Central memory CD8-positive, alpha-beta T cell (primary cell): ENCODE measurements around the gene ECT2L.

Source experiments
- ATAC-seq: fragments of 150-1000 bp; cut with Tn5 transposase; replicated peaks from 2 replicates; pipeline ENCODE4 v1.10.0; 2022; ENCODE audit warnings: mild to moderate bottlenecking, moderate FRiP score, moderate number of reproducible peaks; ENCODE audit not compliant: poor library complexity, severe bottlenecking; ENCODE audit errors: extremely low read depth
- DNase-seq, 2 donors: peaks; one replicate each; pipeline ENCODE4 v3.0.0; 2021; ENCODE audit warnings: low spot score in 2 of 2
- H3K27ac Mint-ChIP-seq: one replicate; pipeline ENCODE4 v1.8.0; 2022; ENCODE audit warnings: low read depth, mild to moderate bottlenecking, moderate library complexity, mixed read lengths
- H3K27me3 Mint-ChIP-seq: one replicate; pipeline ENCODE4 v1.8.0; 2022; ENCODE audit warnings: mixed read lengths
- H3K36me3 Mint-ChIP-seq: one replicate; pipeline ENCODE4 v1.8.0; 2022; ENCODE audit warnings: mild to moderate bottlenecking, moderate library complexity, mixed read lengths; ENCODE audit not compliant: insufficient read depth
- H3K4me1 Mint-ChIP-seq: one replicate; pipeline ENCODE4 v1.8.0; 2022; ENCODE audit warnings: mixed read lengths
- H3K4me3 Mint-ChIP-seq: one replicate; pipeline ENCODE4 v1.8.0; 2022; ENCODE audit warnings: mild to moderate bottlenecking, moderate library complexity, mixed read lengths
- H3K9me3 Mint-ChIP-seq: one replicate; pipeline ENCODE4 v1.8.0; 2022; ENCODE audit warnings: mixed read lengths

The ECT2L gene

GRCh38 chr6:138814179-138814834, 18.4 kb downstream of the ECT2L start:
- ATAC-seq (no peak), DNase-seq (no peak)
- Mint-ChIP-seq H3K36me3 (no peaks in the 10 kb centered on the region), H3K9me3 (no peaks in the 10 kb centered on the region), H3K27ac (no peak overlapping the region), H3K27me3 (no peaks in the 10 kb centered on the region), H3K4me1 (no peaks in the 10 kb centered on the region), H3K4me3 (no peak overlapping the region)

- DNase-seq (no peak), ATAC-seq (no peak)
- Mint-ChIP-seq H3K27me3 (no peaks in the 10 kb centered on the region), H3K4me3 (no peak overlapping the region), H3K27ac (no peak overlapping the region), H3K9me3 (no peaks in the 10 kb centered on the region), H3K36me3 (no peaks in the 10 kb centered on the region), H3K4me1 (no peaks in the 10 kb centered on the region)
These were observed 19.3 kb downstream of the ECT2L start for GRCh38 chr6:138815221-138815620.

DNA sequence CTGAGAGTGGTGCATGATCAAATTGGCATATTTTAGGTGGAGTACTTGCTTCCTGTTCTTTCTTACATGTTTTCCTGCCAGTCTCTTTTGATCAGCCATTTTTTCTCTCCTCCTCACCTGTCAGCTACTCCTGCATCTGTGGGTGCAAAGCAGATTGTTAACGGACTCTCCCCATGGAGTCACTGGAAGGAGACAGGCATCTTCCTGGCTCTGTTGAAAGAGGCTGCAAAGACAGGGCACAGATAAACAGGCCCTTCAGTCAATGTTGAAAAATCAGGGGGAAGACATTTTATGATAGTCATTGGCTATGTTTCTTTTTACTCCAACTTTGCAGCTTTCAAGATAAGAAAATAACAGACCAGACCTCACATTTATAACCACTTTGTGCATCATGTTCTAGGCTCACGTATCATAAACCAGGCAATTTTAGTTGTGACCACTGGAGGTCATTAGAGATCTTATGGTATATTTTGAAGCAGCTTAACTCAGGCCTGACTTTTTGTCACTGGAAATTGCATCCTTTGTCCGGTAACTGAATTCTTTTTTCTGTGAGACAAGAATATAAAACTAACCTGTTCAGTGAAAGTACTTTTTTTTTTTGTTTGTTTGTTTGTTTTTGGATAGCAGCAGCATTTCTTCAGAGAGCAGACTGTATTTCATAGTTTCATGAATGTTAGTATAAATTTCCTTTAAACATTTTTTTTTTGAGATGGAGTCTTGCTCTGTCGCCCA, 20.1 kb downstream of the ECT2L start:
- Mint-ChIP-seq H3K4me1 (no peaks in the 10 kb centered on the region), H3K9me3 (no peaks in the 10 kb centered on the region), H3K4me3 (no peak overlapping the region), H3K27ac (no peak overlapping the region), H3K27me3 (no peaks in the 10 kb centered on the region), H3K36me3 (no peaks in the 10 kb centered on the region)
- ATAC-seq = no peak
- DNase-seq = no peak

DNA sequence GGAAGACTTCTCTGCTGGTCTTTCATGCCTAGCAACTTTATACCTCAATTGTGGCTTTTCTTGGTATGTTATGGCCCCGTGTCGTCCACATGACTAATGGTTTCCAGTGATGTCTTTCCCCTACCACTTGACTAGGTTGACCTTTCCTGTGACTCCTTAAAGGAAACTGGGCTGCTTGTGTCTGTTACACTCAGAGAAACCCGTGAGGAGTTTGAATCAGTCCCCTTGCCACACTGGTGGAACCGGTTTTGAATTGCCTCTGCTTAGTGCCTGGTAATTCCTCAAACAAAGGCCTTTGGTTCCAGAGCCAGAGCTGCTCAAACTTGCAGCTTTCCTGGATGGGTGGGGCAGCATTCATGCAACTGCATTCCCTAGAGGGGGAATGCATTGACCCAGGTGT, 21.9 kb downstream of the ECT2L start:
- Mint-ChIP-seq H3K27ac (no peak overlapping the region), H3K36me3 (no peaks in the 10 kb centered on the region), H3K9me3 (no peaks in the 10 kb centered on the region), H3K4me1 (no peaks in the 10 kb centered on the region), H3K4me3 (no peak overlapping the region), H3K27me3 (no peaks in the 10 kb centered on the region)
- DNase-seq (no peak), ATAC-seq (no peak)

GRCh38 chr6:138818496-138819194, 22.8 kb downstream of the ECT2L start:
- DNase-seq (no peak), ATAC-seq (peak; percentile 19)
- Mint-ChIP-seq H3K27ac (peak overlapping the region; percentile 4), H3K4me3 (no peak overlapping the region), H3K9me3 (no peaks in the 10 kb centered on the region), H3K27me3 (no peaks in the 10 kb centered on the region), H3K4me1 (no peaks in the 10 kb centered on the region), H3K36me3 (no peaks in the 10 kb centered on the region)

DNA sequence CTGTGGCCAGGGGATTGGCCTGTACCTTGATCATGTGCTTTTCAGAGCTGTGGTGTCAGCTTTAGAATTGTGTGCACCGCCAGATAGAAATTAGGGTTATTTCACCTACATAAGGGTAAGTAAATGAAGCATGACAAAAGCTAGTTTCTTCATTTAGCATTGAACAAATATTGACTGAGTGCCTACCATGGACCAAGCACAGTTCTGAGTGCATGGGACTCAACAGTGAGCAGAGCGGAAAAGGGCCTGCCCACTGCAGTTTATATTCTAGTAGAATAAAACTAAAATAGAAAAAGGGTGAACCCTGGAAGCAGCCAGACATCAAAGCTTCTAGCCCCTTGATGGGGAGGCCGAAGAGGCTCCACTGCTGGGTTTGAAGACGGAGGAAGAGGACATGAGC, 25.6 kb downstream of the ECT2L start:
- H3K27ac Mint-ChIP-seq = no peak overlapping the region

DNA sequence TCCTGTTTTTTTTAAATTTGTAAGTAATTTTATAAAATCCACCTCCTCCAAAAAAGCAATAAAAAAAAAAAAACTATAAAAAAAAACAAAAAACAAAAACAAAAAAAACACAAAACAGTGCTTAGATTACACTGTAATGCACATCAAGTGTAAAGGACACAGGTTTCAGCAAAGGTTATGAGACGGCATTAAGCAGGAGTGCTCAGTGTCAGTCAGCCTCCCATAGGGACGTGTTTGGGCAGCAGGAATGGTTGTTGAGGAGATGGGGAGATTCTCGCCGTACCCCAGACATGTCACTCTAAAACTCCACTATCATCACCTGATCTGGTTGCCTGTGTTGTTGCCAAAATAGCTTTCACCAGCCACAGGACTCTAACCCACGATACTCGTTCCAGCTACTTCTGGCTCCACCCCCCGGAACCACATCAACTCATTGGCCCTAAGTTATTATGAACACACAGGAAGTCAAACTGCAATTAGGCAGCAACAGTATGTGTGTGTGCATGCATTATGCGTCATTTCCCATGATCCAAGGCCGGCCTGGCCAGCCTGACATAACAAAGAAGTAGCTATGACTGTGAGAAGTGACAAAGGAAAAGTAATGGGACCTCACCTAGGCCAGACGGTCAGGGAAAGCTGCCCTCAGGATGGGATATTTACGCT, 28.7 kb downstream of the ECT2L start:
- Mint-ChIP-seq H3K9me3 (no peaks in the 10 kb centered on the region), H3K27me3 (no peaks in the 10 kb centered on the region), H3K4me1 (no peaks in the 10 kb centered on the region), H3K27ac (no peak overlapping the region), H3K36me3 (no peaks in the 10 kb centered on the region), H3K4me3 (no peak overlapping the region)
- no peak for DNase-seq
- no peak for ATAC-seq

More for the DNA sequence above, 25.6 kb downstream of the ECT2L start:
- DNase-seq = no peak
- no peaks in the 10 kb centered on the region for H3K27me3 Mint-ChIP-seq
- ATAC-seq = no peak
- no peaks in the 10 kb centered on the region for H3K4me1 Mint-ChIP-seq
- no peaks in the 10 kb centered on the region for H3K9me3 Mint-ChIP-seq
- no peak overlapping the region for H3K4me3 Mint-ChIP-seq
- H3K36me3 Mint-ChIP-seq = no peaks in the 10 kb centered on the region

GRCh38 chr6:138830248-138830647, 34.4 kb downstream of the ECT2L start:
- ATAC-seq (no peak), DNase-seq (no peak)
- Mint-ChIP-seq H3K9me3 (no peaks in the 10 kb centered on the region), H3K27ac (no peak overlapping the region), H3K4me1 (no peaks in the 10 kb centered on the region), H3K36me3 (no peaks in the 10 kb centered on the region), H3K27me3 (no peaks in the 10 kb centered on the region), H3K4me3 (no peak overlapping the region)

GRCh38 chr6:138832182-138832581, 36.3 kb downstream of the ECT2L start:
- H3K4me1 Mint-ChIP-seq = no peaks in the 10 kb centered on the region
- H3K4me3 Mint-ChIP-seq = no peak overlapping the region
- H3K27ac Mint-ChIP-seq = no peak overlapping the region
- H3K36me3 Mint-ChIP-seq = no peaks in the 10 kb centered on the region
- no peaks in the 10 kb centered on the region for H3K9me3 Mint-ChIP-seq
- DNase-seq = no peak
- ATAC-seq = no peak
- H3K27me3 Mint-ChIP-seq = no peaks in the 10 kb centered on the region

DNA sequence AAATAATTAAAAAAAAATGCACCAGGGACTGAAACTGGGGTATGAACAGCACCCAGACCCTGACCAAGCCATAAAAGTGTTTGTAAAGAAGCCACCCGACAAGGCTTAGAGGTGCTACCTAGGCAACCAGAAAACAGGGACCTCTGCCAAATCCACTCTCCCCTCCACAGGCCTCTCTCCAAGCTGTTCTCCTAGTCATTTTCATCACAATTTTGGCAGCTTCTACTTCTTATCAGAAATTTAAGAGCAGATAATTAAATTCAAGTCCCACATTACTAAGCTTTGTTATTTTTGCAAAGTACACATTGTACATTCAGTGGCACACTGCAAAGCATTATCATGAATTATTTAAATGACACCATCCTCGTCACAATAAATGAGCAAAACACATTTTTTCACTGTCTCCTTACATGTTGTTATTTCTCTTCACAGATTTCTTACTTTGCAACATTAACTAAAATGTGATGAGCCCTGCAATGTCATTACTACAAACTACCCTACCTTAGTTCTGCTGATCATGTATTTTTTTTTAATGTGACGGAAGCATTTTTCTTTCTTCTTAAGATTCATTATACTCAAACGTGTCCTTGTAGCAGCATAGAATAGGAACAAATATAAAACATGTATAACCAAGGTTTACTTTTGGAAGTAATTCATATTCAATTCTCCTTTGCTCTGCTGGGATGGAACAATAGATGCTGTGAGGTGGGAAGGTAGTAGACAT, 38.1 kb downstream of the ECT2L start:
- no peaks in the 10 kb centered on the region for H3K27me3 Mint-ChIP-seq

GRCh38 chr6:138837246-138837645, 41.4 kb downstream of the ECT2L start:
- peaks cover 10% of the 10 kb centered on the region for H3K27me3 Mint-ChIP-seq
- H3K36me3 Mint-ChIP-seq = no peaks in the 10 kb centered on the region
- no peaks in the 10 kb centered on the region for H3K4me1 Mint-ChIP-seq
- no peak overlapping the region for H3K27ac Mint-ChIP-seq
- ATAC-seq (no peak), DNase-seq (no peak)
- no peak overlapping the region for H3K4me3 Mint-ChIP-seq
- H3K9me3 Mint-ChIP-seq = no peaks in the 10 kb centered on the region

More for the DNA sequence above, 38.1 kb downstream of the ECT2L start:
- ATAC-seq (no peak), DNase-seq (no peak)
- Mint-ChIP-seq H3K4me1 (no peaks in the 10 kb centered on the region), H3K4me3 (no peak overlapping the region), H3K9me3 (no peaks in the 10 kb centered on the region), H3K36me3 (no peaks in the 10 kb centered on the region), H3K27ac (no peak overlapping the region)

DNA sequence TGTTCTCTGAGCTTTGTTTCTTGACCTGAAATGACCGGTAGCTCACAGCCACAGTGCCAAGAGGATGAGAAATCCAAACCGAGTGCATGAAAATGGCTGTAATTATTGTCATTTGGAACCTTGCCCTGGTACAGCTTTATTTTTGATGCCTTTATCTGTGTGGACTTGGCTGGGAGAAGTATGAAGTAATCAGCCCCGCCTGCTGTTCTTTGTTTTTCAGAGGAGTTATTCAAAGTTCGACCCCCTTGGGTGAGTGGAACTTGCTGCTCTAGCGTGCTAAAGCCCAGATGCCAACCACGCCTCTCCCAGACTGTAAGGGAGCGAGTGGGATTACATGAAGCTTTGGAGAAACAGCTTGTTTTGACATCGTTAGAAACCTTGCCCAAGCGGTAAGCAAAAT, 48.3 kb downstream of the ECT2L start:
- Mint-ChIP-seq H3K9me3 (no peaks in the 10 kb centered on the region), H3K27me3 (peaks cover 10% of the 10 kb centered on the region), H3K4me3 (no peak overlapping the region), H3K4me1 (no peaks in the 10 kb centered on the region), H3K27ac (no peak overlapping the region), H3K36me3 (no peaks in the 10 kb centered on the region)
- DNase-seq (no peak), ATAC-seq (no peak)
